Osteoblast (primary cell): ENCODE data around the gene TC2N. TPM values are rescaled to one million over a fixed set of nuclear protein-coding genes. Genes with fewer than 3 reads are reported as not detected.

Experiments used
- DNase-seq: peaks from one replicate; pipeline ENCODE4 v3.0.0; 2011; ENCODE audit warnings: low spot score, mixed read lengths; ENCODE audit not compliant: insufficient read length; ENCODE audit errors: missing footprints
- H2AFZ ChIP-seq: 2 replicates; pipeline ENCODE4 v1.6.0; 2011; ENCODE audit warnings: mild to moderate bottlenecking, low read length
- H3K27ac ChIP-seq: 2 replicates; pipeline ENCODE4 v1.5.1; 2011; ENCODE audit warnings: mild to moderate bottlenecking, low read depth, low read length, moderate library complexity
- H3K27me3 ChIP-seq: 2 replicates; pipeline ENCODE4 v1.6.0; 2012; ENCODE audit warnings: mild to moderate bottlenecking, control low read depth, inconsistent platforms, low read length, moderate library complexity; ENCODE audit not compliant: insufficient read depth
- H3K36me3 ChIP-seq: 2 replicates; pipeline ENCODE4 v1.5.1; 2011; ENCODE audit warnings: mild to moderate bottlenecking, low read length, control low read depth, moderate library complexity; ENCODE audit not compliant: insufficient read depth
- H3K4me1 ChIP-seq: 2 replicates; pipeline ENCODE4 v1.5.1; 2011; ENCODE audit warnings: mild to moderate bottlenecking, low read length, control low read depth, moderate library complexity; ENCODE audit not compliant: insufficient read depth
- H3K4me2 ChIP-seq: 2 replicates; pipeline ENCODE4 v1.6.0; 2011; ENCODE audit warnings: mild to moderate bottlenecking, low read length; ENCODE audit not compliant: insufficient read depth
- H3K4me3 ChIP-seq: fragments of 200-600 bp; sonication (generic); 3 replicates; pipeline ENCODE4 v1.5.1; 2012; ENCODE audit warnings: mild to moderate bottlenecking, low read length, inconsistent platforms; ENCODE audit not compliant: insufficient read depth
- H3K79me2 ChIP-seq: 2 replicates; pipeline ENCODE4 v1.6.0; 2012; ENCODE audit warnings: mild to moderate bottlenecking, low read length, control low read depth, inconsistent platforms; ENCODE audit not compliant: insufficient read depth
- H3K9me3 ChIP-seq: 2 replicates; pipeline ENCODE4 v1.5.1; 2011; ENCODE audit warnings: low read depth, low read length, control low read depth
- H4K20me1 ChIP-seq: 2 replicates; pipeline ENCODE4 v1.6.0; 2012; ENCODE audit warnings: mild to moderate bottlenecking, low read length, control low read depth; ENCODE audit not compliant: insufficient read depth
- CTCF ChIP-seq: IDR thresholded peaks from 2 replicates; pipeline ENCODE4 v1.5.1; 2011; ENCODE audit warnings: mild to moderate bottlenecking, low read depth, low read length, moderate library complexity; ENCODE audit errors: extremely low read depth
- total RNA-seq: library from RNA; depleted of rRNA; stranded (reverse); fragments of >200 nt; gene quantifications from 2 replicates; pipeline ENCODE4 v1.2.3, GENCODE V29; 2012

The TC2N gene
- total RNA-seq, 1 donor = under 0.01 TPM

DNA sequence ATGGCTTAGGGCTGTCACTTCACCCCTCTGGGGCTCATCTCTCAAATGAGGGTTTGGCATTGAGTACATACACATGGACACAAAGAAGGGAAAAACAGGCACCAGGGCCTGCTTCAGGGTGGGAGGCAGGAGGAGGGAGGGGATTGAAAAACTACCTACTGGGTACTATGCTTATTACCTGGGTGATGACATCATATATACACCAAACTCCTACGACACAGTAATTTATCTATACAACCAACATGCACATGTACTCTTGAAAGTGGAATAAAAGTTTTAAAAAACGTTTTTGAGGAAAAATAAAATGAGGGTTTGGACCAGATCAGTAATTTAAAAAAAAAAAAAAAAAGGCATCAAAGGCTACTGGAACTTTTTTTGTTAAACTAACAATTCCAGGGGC, 3.6 kb upstream of the TC2N start:
- no peak for DNase-seq
- no peaks in the 10 kb centered on the region for H3K36me3 ChIP-seq
- H3K27ac ChIP-seq = no peak overlapping the region
- no peaks in the 10 kb centered on the region for H4K20me1 ChIP-seq
- H3K9me3 ChIP-seq = no peaks in the 10 kb centered on the region
- H3K4me2 ChIP-seq = no peak overlapping the region
- H3K4me3 ChIP-seq = no peak overlapping the region
- no peak for TF ChIP-seq CTCF
- H3K27me3 ChIP-seq = peaks cover 8% of the 10 kb centered on the region
- H3K4me1 ChIP-seq = peaks cover 3% of the 10 kb centered on the region
- H2AFZ ChIP-seq = no peak overlapping the region
- H3K79me2 ChIP-seq = no peaks in the 10 kb centered on the region

DNA sequence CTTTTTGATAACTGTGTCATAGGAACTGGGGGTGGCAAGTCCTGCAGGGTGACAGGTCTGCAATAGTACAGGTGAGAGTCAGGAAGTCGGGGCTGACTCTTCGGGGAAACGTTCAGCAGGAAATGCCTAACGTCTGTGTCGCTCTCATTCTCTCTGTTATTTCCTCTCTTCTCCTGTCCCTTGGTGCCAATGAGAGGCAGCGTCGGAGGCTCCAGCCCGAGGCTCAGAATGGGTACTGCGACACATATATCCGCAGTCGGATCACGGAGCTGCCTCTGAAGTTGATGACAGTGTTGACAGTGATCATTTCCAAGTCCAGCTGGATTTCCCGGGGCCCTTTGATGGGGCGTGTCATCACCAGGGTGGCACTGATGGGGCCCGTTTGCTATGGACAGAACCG, 2.7 kb upstream of the TC2N start:
- TF ChIP-seq CTCF = no peak
- no peaks in the 10 kb centered on the region for H3K79me2 ChIP-seq
- H4K20me1 ChIP-seq = no peaks in the 10 kb centered on the region
- DNase-seq = no peak
- H3K4me3 ChIP-seq = no peak overlapping the region
- H3K27ac ChIP-seq = no peak overlapping the region
- no peak overlapping the region for H2AFZ ChIP-seq
- no peak overlapping the region for H3K4me2 ChIP-seq
- peaks cover 3% of the 10 kb centered on the region for H3K4me1 ChIP-seq
- H3K9me3 ChIP-seq = no peaks in the 10 kb centered on the region
- peaks cover 8% of the 10 kb centered on the region for H3K27me3 ChIP-seq
- no peaks in the 10 kb centered on the region for H3K36me3 ChIP-seq

DNA sequence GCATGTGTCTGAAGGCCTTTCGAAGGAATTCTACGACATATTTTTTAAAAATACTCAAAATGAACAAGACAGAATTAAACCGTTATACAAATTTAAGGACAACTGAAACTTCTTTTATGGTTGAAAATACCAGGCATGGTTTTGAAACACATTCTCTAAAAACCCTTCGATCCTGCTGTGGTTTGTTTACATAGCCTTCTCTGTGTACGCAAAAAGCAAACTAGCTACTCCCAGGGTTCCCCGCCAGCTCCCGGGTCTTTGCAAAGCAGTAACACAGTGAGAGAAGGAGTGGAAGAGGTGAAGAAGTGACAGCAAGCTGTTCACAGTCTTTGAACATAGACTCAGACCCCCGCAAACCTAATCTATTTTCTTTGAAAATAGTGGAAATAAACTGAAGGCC, 2.2 kb upstream of the TC2N start:
- no peaks in the 10 kb centered on the region for H3K79me2 ChIP-seq
- H3K27ac ChIP-seq = no peak overlapping the region
- H4K20me1 ChIP-seq = no peaks in the 10 kb centered on the region
- no peak overlapping the region for H2AFZ ChIP-seq
- H3K9me3 ChIP-seq = no peaks in the 10 kb centered on the region
- H3K27me3 ChIP-seq = peaks cover 8% of the 10 kb centered on the region
- no peak overlapping the region for H3K4me3 ChIP-seq
- peaks cover 3% of the 10 kb centered on the region for H3K4me1 ChIP-seq
- H3K36me3 ChIP-seq = no peaks in the 10 kb centered on the region
- TF ChIP-seq CTCF = no peak
- no peak for DNase-seq
- H3K4me2 ChIP-seq = no peak overlapping the region

- Histone ChIP-seq H3K9me3 (no peaks in the 10 kb centered on the region), H3K27ac (no peak overlapping the region), H3K4me2 (no peak overlapping the region), H2AFZ (no peak overlapping the region), H3K4me1 (peaks cover under 1% of the 10 kb centered on the region), H4K20me1 (no peaks in the 10 kb centered on the region), H3K36me3 (no peaks in the 10 kb centered on the region), H3K79me2 (no peaks in the 10 kb centered on the region), H3K4me3 (no peak overlapping the region), H3K27me3 (peaks cover 14% of the 10 kb centered on the region)
- no peak for TF ChIP-seq CTCF
- DNase-seq = no peak
These were observed 633 bp downstream of the TC2N start for GRCh38 chr14:91866511-91867295.
